Measurements from ENCODE around the gene PTPRZ1. TPM values are rescaled to one million over a fixed set of nuclear protein-coding genes. Genes with fewer than 3 reads are reported as not detected.

Gene PTPRZ1
- total RNA-seq, 1 experiment from 2014 or later = not detected

- Histone ChIP-seq H3K27ac (ENCODE audit: low read length) (no peak overlapping the region), H3K79me2 (ENCODE audit: low read length) (no peaks in the 10 kb centered on the region), H3K9ac (ENCODE audit: low read length) (no peak overlapping the region), H3K4me1 (ENCODE audit: low read length) (no peaks in the 10 kb centered on the region), H3K36me3 (ENCODE audit: insufficient read depth, low read length) (no peaks in the 10 kb centered on the region), H3K27me3 (ENCODE audit: low read length) (no peaks in the 10 kb centered on the region), H3K4me3 (ENCODE audit: low read length) (no peak overlapping the region), H4K20me1 (ENCODE audit: insufficient read depth, low read depth, low read length) (no peaks in the 10 kb centered on the region), H3K9me3 (ENCODE audit: low read length) (no peaks in the 10 kb centered on the region), H3K9me2 (replicated peaks; ENCODE audit: insufficient read depth, low read length) (no peaks in the 10 kb centered on the region), H3K4me2 (ENCODE audit: low read depth, low read length, poor library complexity, severe bottlenecking) (no peak overlapping the region), H2AFZ (ENCODE audit: low read length) (no peak overlapping the region)
- no peak for DNase-seq
Measured at GRCh38 chr7:121953164-121953563, 80.2 kb downstream of the PTPRZ1 start.

GRCh38 chr7:121953601-121954000, 80.6 kb downstream of the PTPRZ1 start:
- Histone ChIP-seq H3K27me3 (ENCODE audit: low read length) (no peaks in the 10 kb centered on the region), H3K36me3 (ENCODE audit: insufficient read depth, low read length) (no peaks in the 10 kb centered on the region), H3K27ac (ENCODE audit: low read length) (no peak overlapping the region), H3K9me2 (replicated peaks; ENCODE audit: insufficient read depth, low read length) (no peaks in the 10 kb centered on the region), H3K4me3 (ENCODE audit: low read length) (no peak overlapping the region), H3K4me2 (ENCODE audit: low read depth, low read length, poor library complexity, severe bottlenecking) (no peak overlapping the region), H3K9ac (ENCODE audit: low read length) (no peak overlapping the region), H3K9me3 (ENCODE audit: low read length) (no peaks in the 10 kb centered on the region), H2AFZ (ENCODE audit: low read length) (no peak overlapping the region), H3K4me1 (ENCODE audit: low read length) (no peaks in the 10 kb centered on the region), H3K79me2 (ENCODE audit: low read length) (no peaks in the 10 kb centered on the region), H4K20me1 (ENCODE audit: insufficient read depth, low read depth, low read length) (no peaks in the 10 kb centered on the region)
- DNase-seq = no peak

GRCh38 chr7:121954803-121955202, 81.8 kb downstream of the PTPRZ1 start:
- no peak overlapping the region for H3K4me2 ChIP-seq (ENCODE audit: low read depth, low read length, poor library complexity, severe bottlenecking)
- DNase-seq = no peak
- H3K27ac ChIP-seq (ENCODE audit: low read length) = no peak overlapping the region
- H3K4me1 ChIP-seq (ENCODE audit: low read length) = no peaks in the 10 kb centered on the region
- no peak overlapping the region for H3K9ac ChIP-seq (ENCODE audit: low read length)
- no peak overlapping the region for H3K4me3 ChIP-seq (ENCODE audit: low read length)
- H2AFZ ChIP-seq (ENCODE audit: low read length) = no peak overlapping the region
- no peaks in the 10 kb centered on the region for H3K36me3 ChIP-seq (ENCODE audit: insufficient read depth, low read length)
- H3K27me3 ChIP-seq (ENCODE audit: low read length) = no peaks in the 10 kb centered on the region
- no peaks in the 10 kb centered on the region for H4K20me1 ChIP-seq (ENCODE audit: insufficient read depth, low read depth, low read length)
- H3K9me3 ChIP-seq (ENCODE audit: low read length) = no peaks in the 10 kb centered on the region
- H3K79me2 ChIP-seq (ENCODE audit: low read length) = no peaks in the 10 kb centered on the region
- H3K9me2 ChIP-seq (replicated peaks; ENCODE audit: insufficient read depth, low read length) = no peaks in the 10 kb centered on the region

GRCh38 chr7:121957626-121958025, 84.7 kb downstream of the PTPRZ1 start:
- DNase-seq = no peak
- H3K9me3 ChIP-seq (ENCODE audit: low read length) = no peaks in the 10 kb centered on the region
- no peaks in the 10 kb centered on the region for H3K9me2 ChIP-seq (replicated peaks; ENCODE audit: insufficient read depth, low read length)
- no peaks in the 10 kb centered on the region for H3K4me1 ChIP-seq (ENCODE audit: low read length)
- no peak overlapping the region for H3K9ac ChIP-seq (ENCODE audit: low read length)
- no peaks in the 10 kb centered on the region for H4K20me1 ChIP-seq (ENCODE audit: insufficient read depth, low read depth, low read length)
- H2AFZ ChIP-seq (ENCODE audit: low read length) = no peak overlapping the region
- no peaks in the 10 kb centered on the region for H3K79me2 ChIP-seq (ENCODE audit: low read length)
- H3K27me3 ChIP-seq (ENCODE audit: low read length) = no peaks in the 10 kb centered on the region
- no peak overlapping the region for H3K4me2 ChIP-seq (ENCODE audit: low read depth, low read length, poor library complexity, severe bottlenecking)
- no peak overlapping the region for H3K4me3 ChIP-seq (ENCODE audit: low read length)
- no peaks in the 10 kb centered on the region for H3K36me3 ChIP-seq (ENCODE audit: insufficient read depth, low read length)
- H3K27ac ChIP-seq (ENCODE audit: low read length) = no peak overlapping the region

- Histone ChIP-seq H3K27me3 (ENCODE audit: low read length) (no peaks in the 10 kb centered on the region), H3K4me1 (ENCODE audit: low read length) (no peaks in the 10 kb centered on the region), H2AFZ (ENCODE audit: low read length) (no peak overlapping the region), H3K36me3 (ENCODE audit: insufficient read depth, low read length) (no peaks in the 10 kb centered on the region), H4K20me1 (ENCODE audit: insufficient read depth, low read depth, low read length) (no peaks in the 10 kb centered on the region), H3K9me2 (replicated peaks; ENCODE audit: insufficient read depth, low read length) (no peaks in the 10 kb centered on the region), H3K79me2 (ENCODE audit: low read length) (no peaks in the 10 kb centered on the region), H3K27ac (ENCODE audit: low read length) (no peak overlapping the region), H3K9ac (ENCODE audit: low read length) (no peak overlapping the region), H3K9me3 (ENCODE audit: low read length) (no peaks in the 10 kb centered on the region), H3K4me3 (ENCODE audit: low read length) (no peak overlapping the region), H3K4me2 (ENCODE audit: low read depth, low read length, poor library complexity, severe bottlenecking) (no peak overlapping the region)
- DNase-seq = no peak
Measured at GRCh38 chr7:121960678-121961077, 87.7 kb downstream of the PTPRZ1 start.

GRCh38 chr7:121961089-121961867, 88.3 kb downstream of the PTPRZ1 start:
- no peak overlapping the region for H3K27ac ChIP-seq (ENCODE audit: low read length)
- H2AFZ ChIP-seq (ENCODE audit: low read length) = no peak overlapping the region
- no peak for DNase-seq
- no peaks in the 10 kb centered on the region for H3K9me3 ChIP-seq (ENCODE audit: low read length)
- no peak overlapping the region for H3K4me3 ChIP-seq (ENCODE audit: low read length)
- no peaks in the 10 kb centered on the region for H3K79me2 ChIP-seq (ENCODE audit: low read length)
- H3K4me1 ChIP-seq (ENCODE audit: low read length) = no peaks in the 10 kb centered on the region
- H3K4me2 ChIP-seq (ENCODE audit: low read depth, low read length, poor library complexity, severe bottlenecking) = no peak overlapping the region
- no peaks in the 10 kb centered on the region for H3K9me2 ChIP-seq (replicated peaks; ENCODE audit: insufficient read depth, low read length)
- no peaks in the 10 kb centered on the region for H3K27me3 ChIP-seq (ENCODE audit: low read length)
- H3K9ac ChIP-seq (ENCODE audit: low read length) = no peak overlapping the region
- H4K20me1 ChIP-seq (ENCODE audit: insufficient read depth, low read depth, low read length) = no peaks in the 10 kb centered on the region
- H3K36me3 ChIP-seq (ENCODE audit: insufficient read depth, low read length) = no peaks in the 10 kb centered on the region

- no peak overlapping the region for H3K4me2 ChIP-seq (ENCODE audit: low read depth, low read length, poor library complexity, severe bottlenecking)
- no peaks in the 10 kb centered on the region for H3K4me1 ChIP-seq (ENCODE audit: low read length)
- H3K9me3 ChIP-seq (ENCODE audit: low read length) = no peaks in the 10 kb centered on the region
- H3K27ac ChIP-seq (ENCODE audit: low read length) = no peak overlapping the region
- no peaks in the 10 kb centered on the region for H3K9me2 ChIP-seq (replicated peaks; ENCODE audit: insufficient read depth, low read length)
- H3K4me3 ChIP-seq (ENCODE audit: low read length) = no peak overlapping the region
- no peaks in the 10 kb centered on the region for H3K79me2 ChIP-seq (ENCODE audit: low read length)
- no peaks in the 10 kb centered on the region for H4K20me1 ChIP-seq (ENCODE audit: insufficient read depth, low read depth, low read length)
- no peak overlapping the region for H3K9ac ChIP-seq (ENCODE audit: low read length)
- H2AFZ ChIP-seq (ENCODE audit: low read length) = no peak overlapping the region
- H3K27me3 ChIP-seq (ENCODE audit: low read length) = no peaks in the 10 kb centered on the region
- no peaks in the 10 kb centered on the region for H3K36me3 ChIP-seq (ENCODE audit: insufficient read depth, low read length)
- DNase-seq = no peak
Measured at GRCh38 chr7:121966276-121966934, 93.4 kb downstream of the PTPRZ1 start.

- DNase-seq = no peak
- no peak overlapping the region for H3K27ac ChIP-seq (ENCODE audit: low read length)
- no peaks in the 10 kb centered on the region for H4K20me1 ChIP-seq (ENCODE audit: insufficient read depth, low read depth, low read length)
- H2AFZ ChIP-seq (ENCODE audit: low read length) = no peak overlapping the region
- H3K79me2 ChIP-seq (ENCODE audit: low read length) = no peaks in the 10 kb centered on the region
- H3K9ac ChIP-seq (ENCODE audit: low read length) = no peak overlapping the region
- H3K4me2 ChIP-seq (ENCODE audit: low read depth, low read length, poor library complexity, severe bottlenecking) = no peak overlapping the region
- no peaks in the 10 kb centered on the region for H3K36me3 ChIP-seq (ENCODE audit: insufficient read depth, low read length)
- H3K9me2 ChIP-seq (replicated peaks; ENCODE audit: insufficient read depth, low read length) = no peaks in the 10 kb centered on the region
- H3K4me1 ChIP-seq (ENCODE audit: low read length) = no peaks in the 10 kb centered on the region
- no peaks in the 10 kb centered on the region for H3K9me3 ChIP-seq (ENCODE audit: low read length)
- H3K27me3 ChIP-seq (ENCODE audit: low read length) = no peaks in the 10 kb centered on the region
- H3K4me3 ChIP-seq (ENCODE audit: low read length) = no peak overlapping the region
Measured at GRCh38 chr7:121966935-121967332, 94.0 kb downstream of the PTPRZ1 start.

Data from Karpas-422 (cell line).